IPS-18a (cell line): ENCODE measurements around the gene TCF19.
"Not testable (repeated sequence)": the region's sequence is repeated elsewhere in the genome, so short reads cannot be mapped to it uniquely, and the experiment has no call there.

Experiments
- H3K27ac ChIP-seq: one replicate; pipeline ENCODE4 v1.5.1; 2013; ENCODE audit warnings: low read length
- H3K27me3 ChIP-seq: one replicate; pipeline ENCODE4 v1.6.1; 2013; ENCODE audit warnings: mild to moderate bottlenecking, low read length; ENCODE audit not compliant: control insufficient read depth, insufficient read depth
- H3K36me3 ChIP-seq: one replicate; pipeline ENCODE4 v1.6.1; 2013; ENCODE audit warnings: low read depth, low read length; ENCODE audit not compliant: control insufficient read depth
- H3K4me1 ChIP-seq: one replicate; pipeline ENCODE4 v1.6.1; 2013; ENCODE audit warnings: low read depth, low read length; ENCODE audit not compliant: control insufficient read depth
- H3K4me3 ChIP-seq: one replicate; pipeline ENCODE4 v1.5.1; 2013; ENCODE audit warnings: low read length
- H3K9ac ChIP-seq: one replicate; pipeline ENCODE4 v1.6.1; 2013; ENCODE audit warnings: mild to moderate bottlenecking, low read length, moderate library complexity
- H3K9me3 ChIP-seq: one replicate; pipeline ENCODE4 v1.6.1; 2013; ENCODE audit warnings: low read depth, low read length; ENCODE audit not compliant: control insufficient read depth

Gene TCF19

DNA sequence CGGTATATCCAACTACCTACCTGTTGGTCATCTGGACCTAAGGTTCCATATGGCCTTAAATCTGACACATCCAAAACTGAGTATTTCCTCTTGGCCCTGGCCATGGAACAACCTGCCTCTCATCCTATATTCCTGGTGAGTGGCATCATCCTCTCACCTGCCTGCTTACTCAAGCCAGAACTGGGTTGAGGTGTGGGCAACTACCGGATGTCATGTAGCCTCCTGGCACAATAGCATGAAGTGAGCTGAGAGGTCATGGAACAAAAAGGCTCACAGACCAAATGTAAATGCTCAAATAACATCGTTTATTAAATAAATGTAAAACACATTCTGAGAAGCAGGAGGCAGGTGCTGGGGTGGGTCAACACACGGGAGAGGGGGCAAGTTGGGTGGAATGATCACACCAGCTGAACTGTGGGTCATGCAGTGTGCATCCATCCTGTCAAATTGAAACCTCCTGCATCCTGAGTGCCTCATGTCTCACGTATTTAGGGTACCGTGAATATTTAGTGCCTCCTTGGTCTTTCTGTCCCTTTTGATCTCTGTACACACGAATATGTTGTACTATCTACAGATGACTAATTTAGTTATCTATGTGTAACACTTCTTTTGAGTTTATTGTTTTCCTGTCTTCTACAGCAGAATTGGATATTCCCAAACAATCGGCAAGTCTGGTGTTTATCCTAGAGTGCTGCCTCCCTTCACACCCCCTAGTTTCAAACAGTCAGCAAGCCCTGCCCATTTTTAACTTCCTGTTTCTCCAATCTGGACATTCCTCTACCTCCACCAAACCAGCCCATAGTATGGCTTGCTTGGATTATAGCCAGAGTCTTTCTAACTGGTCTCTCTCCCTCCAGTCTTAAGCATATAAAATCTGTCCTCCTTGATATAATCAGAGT lies 20.0 kb downstream of the TCF19 start:
- Histone ChIP-seq H3K9me3 (no peaks in the 10 kb centered on the region), H3K36me3 (no peaks in the 10 kb centered on the region), H3K9ac (no peak overlapping the region), H3K27me3 (no peaks in the 10 kb centered on the region), H3K27ac (no peak overlapping the region), H3K4me3 (no peak overlapping the region), H3K4me1 (peaks cover 20% of the 10 kb centered on the region)

- peaks cover 17% of the 10 kb centered on the region for H3K4me1 ChIP-seq
- H3K27me3 ChIP-seq, result no peaks in the 10 kb centered on the region
- H3K27ac ChIP-seq, result no peak overlapping the region
- no peak overlapping the region for H3K9ac ChIP-seq
- no peaks in the 10 kb centered on the region for H3K9me3 ChIP-seq
- no peak overlapping the region for H3K4me3 ChIP-seq
- no peaks in the 10 kb centered on the region for H3K36me3 ChIP-seq
These were observed 20.6 kb downstream of the TCF19 start for GRCh38 chr6:31179042-31179386.

DNA sequence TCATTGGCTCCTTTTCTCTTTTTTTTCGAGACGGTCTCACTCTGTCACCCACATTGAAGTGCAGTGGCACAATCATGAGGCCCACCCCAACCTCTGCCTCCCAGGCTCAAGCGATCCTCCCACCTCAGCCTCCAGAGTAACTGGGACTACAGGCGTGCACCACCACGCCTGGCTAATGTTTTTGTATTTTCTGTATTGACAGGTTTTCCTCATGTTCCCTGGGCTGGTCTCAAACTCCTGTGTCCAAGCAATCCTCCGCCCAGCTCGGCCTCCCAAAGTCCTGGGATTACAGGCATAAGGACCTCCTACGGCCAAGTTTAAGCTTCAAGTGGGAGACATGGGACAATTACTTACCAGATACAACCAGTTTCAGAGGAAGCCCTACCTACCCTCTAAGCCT lies 21.5 kb downstream of the TCF19 start:
- Histone ChIP-seq H3K9me3 (no peaks in the 10 kb centered on the region), H3K27me3 (no peaks in the 10 kb centered on the region), H3K4me1 (peaks cover 13% of the 10 kb centered on the region), H3K36me3 (no peaks in the 10 kb centered on the region), H3K9ac (no peak overlapping the region), H3K4me3 (no peak overlapping the region), H3K27ac (no peak overlapping the region)

DNA sequence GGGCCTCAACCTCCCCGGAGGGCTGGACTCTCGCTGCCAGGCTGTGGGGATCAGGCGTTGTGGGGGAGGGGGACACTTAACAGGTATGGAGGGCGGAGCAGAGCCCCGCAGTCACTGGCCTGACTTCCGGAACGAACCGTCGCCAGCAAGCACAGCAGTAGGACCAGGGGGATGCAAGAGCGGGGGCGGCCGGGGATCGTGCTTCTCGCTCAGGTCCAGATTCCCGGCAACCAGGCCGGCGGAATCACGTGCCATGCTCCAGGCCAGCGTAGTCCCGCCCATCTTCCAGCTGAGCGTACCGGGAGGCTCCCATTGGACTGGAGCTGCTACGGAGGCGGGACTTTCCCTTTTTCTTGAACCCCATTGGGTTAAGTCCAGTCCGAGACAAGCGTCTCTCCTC lies 22.1 kb downstream of the TCF19 start:
- H3K4me3 ChIP-seq, result no peak overlapping the region
- H3K4me1 ChIP-seq, result peaks cover 9% of the 10 kb centered on the region
- no peak overlapping the region for H3K27ac ChIP-seq
- H3K36me3 ChIP-seq, result no peaks in the 10 kb centered on the region
- H3K9ac ChIP-seq, result no peak overlapping the region
- no peaks in the 10 kb centered on the region for H3K9me3 ChIP-seq
- H3K27me3 ChIP-seq, result no peaks in the 10 kb centered on the region

- not testable (repeated sequence) for H3K36me3 ChIP-seq, H3K27me3 ChIP-seq, H3K27ac ChIP-seq, H3K4me3 ChIP-seq, H3K4me1 ChIP-seq, H3K9ac ChIP-seq, H3K9me3 ChIP-seq
These were observed 24.9 kb downstream of the TCF19 start for GRCh38 chr6:31183287-31183686.

DNA sequence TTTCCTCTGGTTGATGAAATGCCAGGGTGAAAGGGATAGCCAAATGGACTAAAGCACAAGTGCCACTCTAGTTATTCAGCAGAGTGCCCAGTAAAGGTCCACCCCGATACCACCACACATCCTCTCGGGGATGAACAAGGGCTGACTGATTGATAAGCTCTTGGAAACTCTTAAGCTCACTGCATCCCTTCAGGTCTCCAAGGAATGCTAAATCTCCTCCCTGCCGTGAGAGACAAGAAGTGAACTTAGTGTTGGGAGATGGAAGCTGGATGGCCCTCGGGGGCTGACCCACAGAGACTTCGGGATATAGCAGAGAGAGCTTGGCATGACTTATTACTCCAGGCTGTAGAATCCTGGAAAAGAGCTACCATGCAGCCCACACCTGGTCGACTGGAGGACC lies 25.5 kb downstream of the TCF19 start:
- H3K9me3 ChIP-seq, H3K27ac ChIP-seq, H3K4me3 ChIP-seq, H3K9ac ChIP-seq, H3K4me1 ChIP-seq, H3K27me3 ChIP-seq, H3K36me3 ChIP-seq: not testable (repeated sequence)

DNA sequence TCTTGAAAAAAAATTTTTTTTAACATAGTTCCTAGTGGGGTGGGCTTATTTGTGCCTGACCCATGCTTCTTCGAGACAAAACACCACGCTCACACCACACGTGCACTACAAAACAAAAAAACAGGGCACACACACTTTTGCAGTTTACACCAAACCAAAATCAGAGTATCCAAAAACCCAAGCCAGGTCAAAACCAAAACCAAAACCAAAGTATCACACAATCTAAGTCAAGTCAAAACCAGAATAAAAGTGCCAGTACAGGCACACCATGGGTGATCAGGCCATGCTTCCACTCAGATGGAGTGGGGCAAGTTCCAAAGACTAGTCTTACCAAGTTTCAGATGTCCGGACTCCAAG lies 27.3 kb downstream of the TCF19 start:
- not testable (repeated sequence) for H3K9ac ChIP-seq, H3K4me1 ChIP-seq, H3K9me3 ChIP-seq, H3K27me3 ChIP-seq, H3K4me3 ChIP-seq, H3K36me3 ChIP-seq, H3K27ac ChIP-seq

- Histone ChIP-seq H3K9ac (no peak overlapping the region), H3K27me3 (no peaks in the 10 kb centered on the region), H3K27ac (no peak overlapping the region), H3K9me3 (no peaks in the 10 kb centered on the region), H3K36me3 (no peaks in the 10 kb centered on the region), H3K4me3 (no peak overlapping the region), H3K4me1 (peaks cover 9% of the 10 kb centered on the region)
These were observed 27.8 kb downstream of the TCF19 start for GRCh38 chr6:31186052-31186734.

DNA sequence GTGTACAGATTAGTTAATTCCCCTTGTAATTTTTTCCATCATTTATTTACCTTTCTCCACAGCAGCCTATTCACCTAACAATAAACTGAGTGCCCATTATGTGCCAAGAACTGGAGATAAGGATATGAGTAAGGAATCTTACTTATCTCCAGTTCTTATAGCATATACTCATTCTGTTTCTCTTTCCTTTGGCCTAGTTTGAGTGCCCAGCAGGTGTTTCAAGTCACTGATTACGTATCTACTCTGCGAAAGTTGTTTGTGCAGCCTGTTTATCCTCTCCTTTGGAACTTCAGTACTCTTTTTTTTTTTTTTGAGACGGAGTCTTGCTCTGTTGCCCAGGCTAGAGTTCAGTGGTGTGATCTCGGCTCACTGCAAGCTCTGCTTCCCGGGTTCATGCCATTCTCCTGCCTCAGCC lies 29.4 kb downstream of the TCF19 start:
- Histone ChIP-seq H3K27ac (no peak overlapping the region), H3K4me3 (no peak overlapping the region), H3K9ac (no peak overlapping the region), H3K4me1 (peaks cover 9% of the 10 kb centered on the region), H3K9me3 (no peaks in the 10 kb centered on the region), H3K27me3 (no peaks in the 10 kb centered on the region), H3K36me3 (no peaks in the 10 kb centered on the region)

GRCh38 chr6:31189223-31189622 lies 30.8 kb downstream of the TCF19 start:
- H3K36me3 ChIP-seq, H3K9me3 ChIP-seq, H3K27me3 ChIP-seq, H3K9ac ChIP-seq, H3K27ac ChIP-seq, H3K4me3 ChIP-seq, H3K4me1 ChIP-seq: not testable (repeated sequence)

DNA sequence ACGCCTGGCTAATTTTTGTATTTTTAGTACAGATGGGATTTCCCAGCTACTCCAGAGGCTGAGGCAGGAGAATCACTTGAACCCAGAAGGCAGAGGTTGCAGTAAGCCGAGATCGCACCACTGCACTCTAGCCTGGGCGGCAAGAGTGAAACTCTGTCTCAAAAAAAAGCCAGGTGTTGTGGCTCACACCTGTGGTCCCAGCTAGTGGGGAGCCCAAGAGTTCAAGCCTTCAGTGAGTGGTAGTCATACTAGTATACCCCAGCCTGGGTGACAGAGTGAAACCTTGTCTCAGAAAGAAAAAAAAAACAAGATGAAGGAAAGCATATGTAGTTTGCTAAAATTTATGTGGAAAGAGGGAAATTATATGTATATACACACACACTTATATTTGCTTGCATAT lies 32.1 kb downstream of the TCF19 start:
- no peak overlapping the region for H3K4me3 ChIP-seq
- H3K9ac ChIP-seq, result no peak overlapping the region
- no peaks in the 10 kb centered on the region for H3K9me3 ChIP-seq
- no peak overlapping the region for H3K27ac ChIP-seq
- no peaks in the 10 kb centered on the region for H3K36me3 ChIP-seq
- no peaks in the 10 kb centered on the region for H3K27me3 ChIP-seq
- peaks cover 3% of the 10 kb centered on the region for H3K4me1 ChIP-seq
